Measurements from ENCODE around the gene ORAI2. TPM values are rescaled to one million over a fixed set of nuclear protein-coding genes. Genes with fewer than 3 reads are reported as not detected.

The ORAI2 gene
- total RNA-seq, 4 donors from 2014 or later = 11.4 to 31.6 (median 26.6) TPM

- ATAC-seq (ENCODE audit: low FRiP score) (no peak), DNase-seq (ENCODE audit: low spot score) (no peak)
- TF ChIP-seq, protein P1, sequence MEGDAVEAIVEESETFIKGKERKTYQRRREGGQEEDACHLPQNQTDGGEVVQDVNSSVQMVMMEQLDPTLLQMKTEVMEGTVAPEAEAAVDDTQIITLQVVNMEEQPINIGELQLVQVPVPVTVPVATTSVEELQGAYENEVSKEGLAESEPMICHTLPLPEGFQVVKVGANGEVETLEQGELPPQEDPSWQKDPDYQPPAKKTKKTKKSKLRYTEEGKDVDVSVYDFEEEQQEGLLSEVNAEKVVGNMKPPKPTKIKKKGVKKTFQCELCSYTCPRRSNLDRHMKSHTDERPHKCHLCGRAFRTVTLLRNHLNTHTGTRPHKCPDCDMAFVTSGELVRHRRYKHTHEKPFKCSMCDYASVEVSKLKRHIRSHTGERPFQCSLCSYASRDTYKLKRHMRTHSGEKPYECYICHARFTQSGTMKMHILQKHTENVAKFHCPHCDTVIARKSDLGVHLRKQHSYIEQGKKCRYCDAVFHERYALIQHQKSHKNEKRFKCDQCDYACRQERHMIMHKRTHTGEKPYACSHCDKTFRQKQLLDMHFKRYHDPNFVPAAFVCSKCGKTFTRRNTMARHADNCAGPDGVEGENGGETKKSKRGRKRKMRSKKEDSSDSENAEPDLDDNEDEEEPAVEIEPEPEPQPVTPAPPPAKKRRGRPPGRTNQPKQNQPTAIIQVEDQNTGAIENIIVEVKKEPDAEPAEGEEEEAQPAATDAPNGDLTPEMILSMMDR (IDR thresholded peaks at IDR 0.05) = no peak
Measured at GRCh38 chr7:102445674-102446071, 12.3 kb downstream of the ORAI2 start.

GRCh38 chr7:102446387-102447156 is 13.2 kb downstream of the ORAI2 start:
- TF ChIP-seq, protein P1 (IDR thresholded peaks at IDR 0.05) = no peak
- DNase-seq (ENCODE audit: low spot score) = no peak
- no peak for ATAC-seq (ENCODE audit: low FRiP score)

DNA sequence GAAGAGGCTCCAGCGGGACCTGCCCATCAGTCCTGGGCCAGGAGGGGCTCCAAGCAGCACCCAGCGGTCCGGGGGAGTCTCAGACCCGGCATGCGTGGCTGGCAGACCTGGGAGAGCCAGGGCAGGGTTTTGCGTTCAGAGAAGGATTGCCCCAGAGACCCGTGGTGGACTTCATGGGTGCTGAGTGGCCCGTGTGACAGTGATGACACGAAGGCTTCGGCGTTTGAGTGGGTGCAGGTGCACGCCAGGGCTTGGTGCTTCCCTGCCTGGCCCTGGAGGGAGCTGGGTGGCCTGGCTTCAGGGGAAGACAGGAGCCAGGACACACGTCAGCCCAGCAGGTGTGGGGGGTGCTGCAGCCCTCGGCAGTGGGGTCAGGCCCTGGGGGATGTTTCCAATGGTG is 13.9 kb downstream of the ORAI2 start:
- ATAC-seq (ENCODE audit: low FRiP score) = no peak

GRCh38 chr7:102449136-102449535 is 15.8 kb downstream of the ORAI2 start:
- TF ChIP-seq, protein P1 (IDR thresholded peaks at IDR 0.05) = no peak
- ATAC-seq (ENCODE audit: low FRiP score) (no peak), DNase-seq (ENCODE audit: low spot score) (no peak)

More for the DNA sequence above, 13.9 kb downstream of the ORAI2 start:
- DNase-seq (ENCODE audit: low spot score) = no peak
- TF ChIP-seq, protein P1 (IDR thresholded peaks at IDR 0.05) = no peak

- TF ChIP-seq, protein P1 (IDR thresholded peaks at IDR 0.05) = no peak
- ATAC-seq (ENCODE audit: low FRiP score) = no peak
Measured at GRCh38 chr7:102450242-102450641, 16.9 kb downstream of the ORAI2 start.

DNA sequence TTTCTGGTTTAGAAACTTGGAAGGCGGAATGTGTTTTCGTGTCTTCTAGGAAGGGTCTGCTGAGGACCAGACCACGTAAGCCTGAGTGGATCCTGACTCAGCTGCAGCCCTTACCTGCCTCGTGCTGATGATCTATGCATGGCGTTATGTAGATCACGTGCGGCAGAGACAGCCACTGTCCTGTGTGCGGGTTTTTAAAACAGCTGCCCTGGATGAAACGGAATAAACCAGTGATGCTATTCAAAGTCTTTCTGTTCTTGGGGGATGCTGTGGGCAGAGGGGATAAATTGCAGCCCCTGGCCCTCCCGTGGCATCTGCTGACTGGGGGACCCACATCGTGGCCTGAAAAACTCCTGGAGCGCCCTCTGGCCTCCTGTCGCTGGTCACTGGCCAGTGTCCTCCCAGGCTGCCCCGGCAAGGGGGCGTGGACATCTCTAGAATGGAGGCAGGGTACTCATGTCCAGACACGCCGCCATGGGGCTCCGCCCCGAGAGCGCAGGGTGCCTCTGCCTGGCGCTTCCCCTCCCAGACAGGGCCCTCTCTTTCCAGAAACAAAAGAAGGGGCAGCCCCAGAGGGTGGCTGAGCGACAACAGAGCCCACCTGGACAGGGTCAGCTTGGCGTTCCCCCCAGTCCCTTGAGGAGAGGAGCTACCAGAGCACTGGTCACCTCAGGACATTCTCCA is 18.1 kb downstream of the ORAI2 start:
- ATAC-seq (ENCODE audit: low FRiP score) = no peak
- no peak for DNase-seq (ENCODE audit: low spot score)
- TF ChIP-seq, protein P1 (IDR thresholded peaks at IDR 0.05) = no peak

More at GRCh38 chr7:102450242-102450641, 16.9 kb downstream of the ORAI2 start:
- DNase-seq (ENCODE audit: low spot score) = no peak
